LNCaP clone FGC (cell line): Measurements from ENCODE around the gene OR1I1.

Experiments used
- DNase-seq: peaks from one replicate; pipeline ENCODE4 v3.0.0-alpha.2; 2011; ENCODE audit warnings: low read depth
- H3K4me3 ChIP-seq: 2 replicates; pipeline ENCODE4 v1.5.1; 2011; ENCODE audit warnings: mild to moderate bottlenecking, low read depth, low read length, control low read depth
- CTCF ChIP-seq: IDR thresholded peaks from 2 replicates; pipeline ENCODE4 v1.5.1; 2012; ENCODE audit warnings: mild to moderate bottlenecking; ENCODE audit not compliant: control insufficient read depth, insufficient read depth; ENCODE audit errors: extremely low read depth

Gene OR1I1

GRCh38 chr19:15081911-15082310 is at the start of gene OR1I1:
TSS of gene OR1I1 (plus strand) at chr19:15082211. CDS start at chr19:15087066, 4,855 bp downstream.
- no peak for TF ChIP-seq CTCF
- no peak for DNase-seq
- H3K4me3 ChIP-seq = no peak within 1 kb of the TSS

- no peak for DNase-seq
- no peak for TF ChIP-seq CTCF
- no peak overlapping the region for H3K4me3 ChIP-seq
Observed at GRCh38 chr19:15035795-15036311, 46.2 kb upstream of the OR1I1 start.

GRCh38 chr19:15037586-15037985 is 44.4 kb upstream of the OR1I1 start:
- no peak for DNase-seq
- TF ChIP-seq CTCF = no peak
- H3K4me3 ChIP-seq = no peak overlapping the region

GRCh38 chr19:15038294-15038693 is 43.7 kb upstream of the OR1I1 start:
- no peak for TF ChIP-seq CTCF
- H3K4me3 ChIP-seq = no peak overlapping the region
- peak; percentile 80 for DNase-seq

GRCh38 chr19:15042003-15042402 is 40.0 kb upstream of the OR1I1 start:
- no peak for DNase-seq
- no peak overlapping the region for H3K4me3 ChIP-seq
- TF ChIP-seq CTCF = no peak

- DNase-seq = no peak
- no peak for TF ChIP-seq CTCF
- no peak overlapping the region for H3K4me3 ChIP-seq
Observed at GRCh38 chr19:15042826-15043225, 39.2 kb upstream of the OR1I1 start.

GRCh38 chr19:15045506-15045905 is 36.5 kb upstream of the OR1I1 start:
- no peak for TF ChIP-seq CTCF
- DNase-seq = no peak
- H3K4me3 ChIP-seq = no peak overlapping the region
